Activated effector memory CD4-positive, alpha-beta T cell treated with Interleukin-2 at 50 U/mL for 16 hours (primary cell): Measurements from ENCODE around the gene SELENOK.

Source experiments
- DNase-seq: peaks from one replicate; pipeline ENCODE4 v3.0.0-alpha.2; 2020

SELENOK gene

DNA sequence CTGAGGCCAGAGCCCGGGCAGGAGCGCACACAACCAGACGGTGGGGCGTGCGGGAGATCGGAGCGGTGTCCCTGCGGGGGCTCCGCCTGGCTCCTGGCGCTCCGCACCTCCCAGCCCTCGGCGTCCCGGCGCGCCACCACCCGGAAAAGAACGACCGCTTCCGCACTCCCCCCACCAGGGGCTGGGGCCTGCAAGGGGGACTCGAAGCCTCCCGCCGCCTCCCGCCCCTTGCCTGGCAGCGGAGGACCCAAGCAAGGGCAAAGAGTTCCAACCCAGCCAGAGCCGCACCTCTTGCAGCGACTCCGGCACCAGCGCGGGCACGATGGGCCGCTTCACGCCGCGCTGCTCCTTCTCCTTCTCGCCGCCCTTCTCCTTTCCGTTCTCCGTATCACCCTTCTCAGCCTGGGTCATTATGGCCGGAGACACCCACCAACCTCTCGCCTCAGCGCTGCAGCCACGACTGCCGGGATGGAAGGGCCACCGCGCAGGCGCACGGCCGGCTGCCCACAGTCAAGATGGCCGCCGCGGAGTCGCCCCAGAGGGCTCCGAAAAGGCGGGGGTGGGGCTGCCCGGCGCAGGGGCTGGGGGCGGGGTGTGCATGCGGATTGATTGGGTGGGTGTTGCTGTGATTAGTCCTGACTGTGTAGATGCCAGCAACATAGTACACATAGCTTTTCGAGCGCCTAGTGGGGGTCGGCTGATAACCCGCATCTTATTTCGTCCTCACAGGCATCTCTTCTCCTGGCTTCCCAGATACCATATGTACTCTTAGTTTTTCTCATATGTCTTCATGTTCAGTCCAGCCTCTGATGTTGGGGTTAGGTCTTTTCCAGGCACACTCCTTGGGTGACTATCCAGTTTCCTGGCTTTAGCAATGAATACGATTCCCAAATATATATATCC lies 9.7 kb downstream of the SELENOK start, which contains the start of gene ACTR8:
Gene ACTR8, minus strand, starts transcription at position 462 of the 903 bp plus-strand sequence. Its CDS starts 51 bp downstream, at position 411.
- peak; percentile 77 for DNase-seq

DNA sequence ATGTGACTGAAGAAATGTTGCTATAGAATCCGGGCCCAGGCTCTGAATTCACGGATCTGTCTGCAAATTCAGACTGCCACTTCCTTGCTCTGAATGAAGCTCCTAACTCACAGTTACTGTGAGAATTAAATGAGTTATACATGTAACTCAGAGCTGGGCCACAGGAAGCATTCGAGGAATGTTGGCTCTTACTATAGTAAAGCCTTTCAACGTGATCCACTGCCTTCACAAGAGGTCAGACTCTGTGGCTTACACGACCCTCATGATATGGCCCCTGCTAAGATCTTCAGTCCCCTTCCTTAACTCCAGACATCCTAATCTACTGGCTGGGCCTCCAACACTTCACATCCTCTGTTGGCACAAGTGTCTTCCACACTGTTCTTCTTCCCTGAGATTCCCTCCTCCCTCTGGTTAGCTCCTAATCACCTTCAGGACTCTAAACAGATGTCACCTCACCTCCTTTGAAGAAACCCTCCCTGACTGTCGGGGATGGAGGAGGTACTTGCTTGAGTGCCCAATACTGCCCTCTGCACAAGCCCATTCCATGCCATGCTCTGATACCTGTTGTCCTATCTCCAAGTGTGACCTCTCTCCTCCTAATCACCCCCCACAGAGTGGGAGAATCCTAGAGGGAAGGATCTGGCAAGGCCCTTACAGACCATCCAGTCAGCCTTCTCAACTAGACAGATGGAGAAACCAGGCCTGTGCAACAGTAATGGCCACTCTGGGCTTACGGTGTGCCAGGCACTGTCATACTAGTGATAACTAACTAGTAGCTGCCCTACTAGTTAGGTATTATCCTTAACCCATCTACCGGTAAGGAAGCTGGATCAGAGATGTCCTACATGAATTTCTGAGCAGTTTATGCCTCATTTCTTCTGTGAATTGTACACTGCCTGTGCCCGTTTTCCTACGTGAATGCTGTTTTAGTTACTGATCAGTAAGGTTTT lies 11.0 kb downstream of the SELENOK start:
- no peak for DNase-seq

DNA sequence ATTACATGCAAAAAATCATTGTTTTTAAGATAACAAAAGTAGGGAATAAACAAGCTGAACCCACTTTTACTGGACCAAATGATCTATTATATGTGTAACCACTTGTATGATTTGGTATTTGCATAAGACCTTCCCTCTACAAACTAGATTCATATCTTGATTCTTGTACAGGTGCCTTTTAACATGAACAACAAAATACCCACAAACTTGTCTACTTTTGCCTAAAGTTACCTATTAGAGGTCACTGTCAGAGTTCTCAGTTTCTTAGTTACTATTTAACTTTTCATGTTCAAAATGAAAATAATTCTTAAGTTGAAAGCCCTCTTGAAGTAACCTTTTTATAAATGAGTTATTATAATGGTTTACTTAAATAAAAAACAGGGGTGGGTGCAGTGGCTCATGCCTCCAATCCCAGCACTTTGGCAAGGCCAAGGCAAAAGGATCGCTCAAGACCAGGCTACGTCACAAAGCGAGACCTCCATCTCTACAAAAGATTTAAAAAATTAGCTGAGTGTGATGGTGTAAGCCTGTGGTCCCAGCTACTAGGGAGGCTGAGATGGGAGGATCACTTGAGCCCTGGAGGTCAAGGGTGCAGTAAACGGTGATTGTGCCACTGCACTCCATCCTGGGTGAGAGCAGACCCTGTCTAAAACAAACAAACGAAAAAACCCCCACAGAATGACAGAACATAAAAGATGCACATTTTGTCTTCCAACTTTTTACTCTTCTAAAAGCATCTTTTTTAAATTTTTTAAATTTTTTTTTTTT lies 25.7 kb downstream of the SELENOK start:
- no peak for DNase-seq

DNA sequence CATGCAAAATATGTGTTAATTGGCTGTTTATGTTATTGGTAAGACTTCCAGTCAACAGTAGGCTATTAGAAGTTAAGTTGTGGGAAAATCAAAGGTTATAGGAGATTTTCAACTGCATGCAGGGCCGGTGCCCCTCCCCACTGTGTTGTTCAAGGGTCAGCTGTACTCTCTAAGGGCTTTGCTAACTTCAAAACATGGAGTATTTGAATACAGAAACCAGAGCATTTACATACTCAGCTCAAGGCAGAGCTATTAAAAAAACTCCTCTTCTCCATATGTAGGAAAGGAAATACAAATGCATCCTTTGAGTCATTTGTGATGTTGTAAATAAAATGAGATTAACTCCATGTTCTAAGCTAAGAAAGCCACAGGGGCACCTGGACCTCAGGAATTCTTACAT lies 28.5 kb downstream of the SELENOK start:
- DNase-seq: no peak

DNA sequence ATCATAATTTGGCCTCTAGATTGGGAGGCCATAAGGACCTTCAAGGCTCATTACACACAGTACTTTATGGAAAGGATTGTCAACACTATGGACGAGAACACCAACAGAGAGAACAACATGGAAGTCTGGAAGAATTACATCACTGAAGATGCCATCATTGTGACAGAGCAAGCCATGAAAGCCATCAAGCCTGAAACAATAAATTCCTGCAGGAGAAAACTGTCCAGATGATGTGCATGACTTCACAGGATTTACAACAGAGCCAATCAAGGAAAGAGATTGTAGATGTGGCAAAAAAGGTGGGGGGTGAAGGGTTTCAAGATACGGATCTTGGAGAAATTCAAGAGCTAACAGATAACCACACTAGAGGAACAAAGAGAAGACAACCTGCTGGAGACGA lies 29.4 kb downstream of the SELENOK start:
- DNase-seq: no peak

DNA sequence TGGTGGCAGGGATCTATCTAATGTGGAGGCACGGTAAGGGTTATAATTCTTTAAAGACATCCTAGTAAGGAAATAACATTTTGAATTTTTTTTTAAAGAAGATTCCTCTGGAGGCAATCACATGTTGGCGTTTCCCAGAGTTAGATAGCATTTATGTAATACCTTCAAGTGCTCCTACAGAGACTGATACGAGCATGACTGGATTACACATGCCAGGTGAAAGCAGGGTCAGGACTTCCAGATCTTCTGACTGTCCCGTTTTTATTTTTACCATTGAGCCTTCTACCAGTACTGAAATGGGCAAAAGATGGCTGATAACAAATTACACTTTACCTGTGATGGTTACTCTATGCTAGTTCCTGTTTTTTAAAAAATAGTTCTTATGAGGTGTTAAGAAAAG lies 31.5 kb downstream of the SELENOK start:
- DNase-seq: no peak

DNA sequence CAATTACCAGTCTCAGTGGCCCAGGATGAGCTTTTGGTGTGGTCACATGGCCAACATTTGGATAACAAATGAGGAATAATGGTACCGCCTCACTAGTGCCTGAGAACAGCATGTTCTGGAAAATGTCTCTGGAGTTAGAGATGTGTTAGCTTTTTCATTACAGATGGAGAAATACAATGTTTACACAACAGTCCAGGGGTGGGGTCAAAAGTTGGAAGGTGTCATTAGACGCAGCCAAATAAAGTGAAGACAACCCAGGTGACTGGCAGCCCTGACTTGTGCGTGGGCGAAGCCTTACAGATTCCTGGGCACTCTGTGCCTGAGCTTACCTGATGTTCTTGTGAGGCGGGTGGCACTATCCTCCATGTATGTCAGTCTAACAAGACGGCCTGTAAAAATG lies 32.5 kb downstream of the SELENOK start:
- DNase-seq: no peak

DNA sequence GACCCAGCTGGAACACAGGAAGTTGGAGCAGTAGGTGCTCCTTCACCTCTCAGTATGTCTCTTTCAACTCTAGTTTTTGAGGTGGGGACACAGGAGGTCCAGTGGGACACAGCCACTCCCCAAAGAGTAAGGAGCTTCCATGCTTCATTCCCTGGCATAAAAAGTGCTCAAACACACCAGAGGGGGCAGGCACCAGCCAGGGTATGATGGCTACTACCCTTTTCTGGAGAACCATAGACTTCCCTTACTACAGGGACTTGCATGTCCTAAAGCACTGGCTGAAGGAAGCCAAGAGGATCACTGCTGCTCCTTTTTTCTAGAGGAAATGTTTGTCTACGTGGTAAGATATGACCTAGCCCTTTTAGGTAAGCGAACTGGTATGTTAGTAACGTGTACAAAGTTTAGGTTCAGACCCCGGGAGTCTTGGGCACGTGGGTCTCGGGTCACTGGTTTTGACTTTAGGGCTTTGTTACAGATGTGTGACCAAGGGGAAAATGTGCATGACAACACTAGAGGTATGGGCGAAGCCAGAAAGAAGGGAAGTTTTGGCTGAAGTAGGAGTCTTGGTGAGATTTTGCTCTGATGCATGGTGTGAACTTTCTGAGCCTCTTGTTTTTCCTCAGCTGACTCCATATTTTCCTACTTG lies 33.4 kb downstream of the SELENOK start:
- DNase-seq: no peak

DNA sequence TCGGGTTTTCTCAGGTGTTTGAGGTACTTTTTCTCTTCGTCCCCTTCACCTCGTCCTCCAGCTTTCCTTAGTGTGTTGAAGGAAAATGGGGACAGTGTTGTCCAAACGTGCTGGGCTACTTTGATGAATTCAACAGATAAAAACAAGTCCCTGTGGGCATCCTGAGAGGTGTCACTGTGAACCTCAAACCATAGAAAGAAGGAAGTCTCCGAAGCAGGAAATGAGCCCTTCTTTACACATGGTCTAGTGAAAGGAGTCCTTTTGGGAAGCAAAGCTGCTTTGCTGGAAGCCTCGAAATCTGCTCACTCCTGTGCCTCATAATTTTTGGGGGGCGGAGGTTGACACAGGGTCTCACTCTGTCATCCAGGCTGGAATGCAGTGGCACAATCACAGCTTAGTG lies 34.7 kb downstream of the SELENOK start:
- DNase-seq: no peak

DNA sequence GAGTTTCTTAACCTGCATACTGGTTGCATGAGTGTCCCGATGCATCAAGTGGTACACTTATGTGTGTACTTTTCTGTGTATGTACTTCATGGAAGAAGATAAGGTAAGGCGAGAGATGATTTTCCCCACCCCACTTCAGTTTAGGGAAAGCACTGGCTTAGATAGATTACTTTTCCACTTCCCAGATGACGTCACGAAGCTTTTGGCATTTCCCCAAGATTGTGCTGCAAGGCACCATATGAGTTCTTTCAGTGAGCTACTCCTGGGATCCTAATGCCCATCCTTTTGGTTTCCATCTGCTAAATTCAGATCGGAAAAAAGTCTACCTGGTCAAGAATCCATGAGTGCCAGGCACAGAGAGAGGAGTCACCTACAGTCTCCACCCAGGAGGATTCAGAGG lies 40.8 kb downstream of the SELENOK start:
- DNase-seq: no peak

DNA sequence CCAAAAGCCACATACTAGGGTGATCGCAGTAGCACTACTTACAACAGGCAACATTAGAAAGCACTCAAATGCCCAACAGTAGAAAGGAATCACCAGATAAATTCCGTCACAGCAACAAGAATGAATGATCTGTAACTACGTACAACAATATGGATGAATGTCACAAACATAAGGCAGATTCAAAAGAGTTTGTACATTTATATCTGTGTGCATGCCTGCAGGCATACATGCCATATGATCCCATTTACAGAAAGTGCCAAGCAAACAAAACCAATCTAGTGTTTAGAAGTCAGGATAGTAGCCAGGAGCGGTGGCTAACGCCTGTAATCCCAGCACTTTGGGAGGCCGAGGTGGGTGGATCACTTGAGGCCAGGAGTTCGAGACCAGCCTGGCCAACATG lies 41.7 kb downstream of the SELENOK start:
- DNase-seq: no peak

DNA sequence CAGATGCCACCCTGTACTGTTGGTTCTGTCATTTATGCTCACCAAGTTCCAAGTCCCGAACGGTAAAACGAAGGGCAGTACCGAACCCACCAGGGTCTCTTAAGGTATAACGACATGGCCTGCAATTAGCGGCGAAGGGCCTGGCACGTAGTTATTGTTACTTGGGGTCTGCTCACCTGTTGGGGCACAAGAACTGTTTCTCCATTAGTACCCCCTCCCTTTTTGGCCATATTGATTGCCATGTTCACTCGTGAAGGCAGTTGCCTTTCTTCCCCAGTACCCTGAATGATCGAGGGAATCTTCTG lies 44.9 kb downstream of the SELENOK start:
- DNase-seq: no peak

DNA sequence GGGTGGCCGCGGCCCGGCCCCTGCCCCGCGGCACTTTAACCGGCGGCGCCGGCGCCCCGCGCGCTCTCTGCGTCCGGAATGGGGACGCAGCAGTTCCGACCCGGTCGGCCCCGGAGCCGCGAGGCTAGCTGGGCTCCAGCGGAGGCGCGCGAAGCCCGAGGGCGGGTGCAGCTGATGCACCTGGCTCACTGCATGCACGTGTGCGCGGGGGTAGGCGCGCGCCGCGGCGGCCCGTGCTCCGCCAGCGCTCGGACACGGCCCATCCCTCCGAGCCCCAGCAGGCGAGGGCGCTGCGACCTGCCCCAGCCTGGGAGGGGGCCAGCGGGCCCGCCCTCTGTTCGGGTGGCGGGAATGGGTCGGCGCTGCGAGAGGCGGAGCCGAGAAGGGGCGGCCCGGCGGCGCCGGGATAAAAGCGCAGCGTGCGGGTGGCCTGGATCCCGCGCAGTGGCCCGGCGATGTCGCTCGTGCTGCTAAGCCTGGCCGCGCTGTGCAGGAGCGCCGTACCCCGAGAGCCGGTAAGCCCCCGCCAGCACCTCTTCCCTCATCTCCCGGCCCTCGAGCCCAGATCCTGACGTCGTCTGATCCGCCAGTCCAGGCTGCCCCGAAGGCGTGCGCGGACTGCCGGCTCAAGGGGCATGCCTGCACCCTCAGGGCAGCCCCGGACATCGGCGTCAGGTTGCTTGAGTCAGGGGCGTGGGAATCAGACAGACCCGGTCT lies 45.4 kb downstream of the SELENOK start, which contains the start of the genes CHDH and IL17RB:
Gene CHDH, minus strand, starts transcription at position 286 of the 717 bp plus-strand sequence. CDS start 22,411 bp downstream, outside the sequence.
Gene IL17RB, plus strand, starts transcription at position 435 of the 717 bp plus-strand sequence. Its CDS starts 21 bp downstream, at position 456.
- DNase-seq: no peak

DNA sequence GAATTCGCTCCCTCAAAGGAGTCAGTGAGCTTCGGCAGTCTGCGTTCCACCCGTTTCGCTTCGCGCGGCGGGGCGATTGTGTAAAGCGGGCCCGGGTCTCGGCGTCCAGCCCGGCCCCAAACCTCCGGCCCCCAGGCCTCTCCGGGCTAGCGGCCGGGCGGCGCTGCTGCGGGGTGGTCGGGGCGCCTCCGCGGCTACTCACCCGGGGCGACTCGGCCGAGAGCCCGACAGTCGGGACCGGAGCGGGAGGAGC lies 45.9 kb downstream of the SELENOK start:
- DNase-seq: no peak

DNA sequence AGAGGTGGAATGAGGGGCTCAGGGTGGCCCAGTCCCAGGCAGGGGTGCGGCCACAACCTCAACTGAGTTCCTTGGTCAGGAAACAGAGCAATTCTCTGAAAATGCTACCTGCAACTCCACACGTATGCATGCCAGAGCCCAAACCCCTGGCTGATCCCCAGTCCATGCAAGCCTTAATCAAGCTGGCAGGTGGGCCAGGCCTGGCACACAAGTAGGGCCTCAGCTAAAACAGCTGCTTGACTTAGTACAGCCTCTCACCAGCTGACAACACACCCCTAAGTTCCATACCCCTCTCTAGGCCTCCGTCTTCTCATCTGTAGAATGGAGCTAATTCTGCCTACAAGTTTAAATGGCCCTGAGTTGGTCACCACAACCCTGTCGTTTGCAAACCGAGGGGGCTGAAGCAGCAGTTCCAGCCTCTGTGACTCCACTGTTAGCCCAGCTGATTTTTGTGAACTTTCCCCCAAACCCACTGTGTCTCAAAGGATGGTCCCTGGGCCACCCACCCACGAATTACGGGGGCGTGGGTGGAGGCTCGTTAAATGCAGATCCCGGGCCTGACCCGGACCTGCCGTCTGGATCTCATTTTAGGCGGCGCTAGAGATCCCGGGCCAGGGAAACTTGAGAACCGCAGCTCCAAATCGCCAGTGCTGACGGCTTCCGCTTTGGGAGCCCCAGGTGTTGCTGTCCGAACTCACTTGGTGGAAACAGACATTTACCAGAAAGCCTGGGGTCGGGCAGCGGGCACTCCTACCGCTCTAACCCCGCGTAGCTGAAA lies 46.4 kb downstream of the SELENOK start:
- DNase-seq: no peak

DNA sequence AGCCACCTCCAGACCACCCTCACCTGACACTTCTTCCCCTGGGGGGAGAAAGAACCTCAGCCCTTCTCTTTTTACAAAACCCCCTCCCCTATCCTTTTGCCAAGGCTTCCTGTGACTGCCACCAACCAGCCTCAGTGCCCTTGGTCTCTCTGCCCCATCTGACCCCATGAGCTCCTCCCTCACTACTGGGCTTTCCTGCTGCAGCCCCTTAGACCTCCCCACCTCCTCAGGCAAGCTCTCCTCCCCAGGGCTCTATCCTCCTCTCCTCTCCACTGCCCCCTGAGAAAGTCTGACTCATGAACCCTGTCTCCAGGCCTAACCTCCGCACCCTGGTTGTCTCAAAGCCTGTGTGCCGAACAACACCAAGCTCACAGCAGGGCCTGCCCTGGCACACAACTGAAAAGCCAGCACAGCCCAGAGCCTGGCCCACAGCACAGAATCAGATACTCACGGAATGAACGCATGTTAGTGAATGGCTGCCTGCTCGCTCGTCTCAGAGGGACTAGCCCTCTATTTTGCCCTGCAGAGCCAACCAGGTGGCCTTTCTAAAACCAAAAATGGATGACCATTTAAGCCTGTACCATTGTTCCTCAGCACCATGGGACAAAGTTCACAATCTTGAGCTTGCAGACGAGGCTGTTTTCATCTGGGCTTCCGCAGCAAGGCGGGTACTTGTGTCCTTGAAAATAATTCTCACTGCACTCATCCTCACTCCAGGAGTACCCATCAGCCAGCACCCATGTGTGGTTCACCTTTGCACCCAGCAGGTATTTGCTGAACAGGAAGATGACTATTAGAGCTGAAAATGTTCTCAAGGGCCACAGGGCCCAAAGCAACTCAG lies 47.2 kb downstream of the SELENOK start:
- no peak for DNase-seq

DNA sequence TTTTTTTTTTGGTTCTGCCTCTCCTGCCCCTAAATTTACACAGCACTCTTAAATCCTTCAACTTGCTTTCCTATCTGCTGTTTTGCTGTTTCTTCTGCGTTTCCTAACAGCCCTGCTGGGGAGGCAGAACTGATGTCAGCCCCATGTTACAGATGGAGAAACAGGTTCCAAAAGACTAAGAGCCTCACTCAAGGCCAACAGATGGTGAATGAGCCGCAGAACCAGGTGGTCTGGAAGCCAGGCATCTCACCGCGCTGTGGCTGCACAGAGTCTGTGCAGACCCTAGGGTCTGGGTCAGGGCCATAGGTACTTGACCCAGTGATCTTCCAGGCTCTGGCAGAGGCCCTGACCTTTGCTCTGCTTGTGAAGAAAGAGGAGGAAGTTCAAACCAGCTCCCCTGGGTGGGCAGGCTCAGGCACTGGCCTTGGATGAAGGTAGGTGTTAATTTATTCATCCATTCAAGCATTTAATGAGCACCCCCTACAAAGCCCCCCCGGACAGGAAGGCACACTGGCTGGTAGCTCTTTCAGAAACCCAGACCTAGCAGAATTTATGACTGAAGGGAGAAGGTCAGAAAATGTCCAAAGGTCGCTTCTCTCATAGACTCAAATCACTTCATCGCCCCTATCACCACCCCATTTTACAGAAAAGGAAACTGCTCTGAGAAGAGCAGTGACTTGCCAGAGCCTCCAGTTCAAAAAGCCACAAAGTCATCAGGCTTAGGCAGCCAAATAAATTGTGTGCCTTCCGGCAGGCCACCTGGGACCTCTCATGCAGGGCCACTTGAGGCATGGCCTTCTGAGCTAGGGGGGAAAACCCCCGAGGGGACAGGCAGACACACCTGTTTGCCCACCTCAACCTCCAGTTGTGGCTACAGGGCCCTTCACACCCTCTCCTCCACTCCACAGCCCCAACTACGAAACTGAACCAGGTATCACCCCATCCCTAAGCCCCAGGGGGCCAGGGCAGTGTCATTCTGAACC lies 48.2 kb downstream of the SELENOK start:
- DNase-seq: no peak

DNA sequence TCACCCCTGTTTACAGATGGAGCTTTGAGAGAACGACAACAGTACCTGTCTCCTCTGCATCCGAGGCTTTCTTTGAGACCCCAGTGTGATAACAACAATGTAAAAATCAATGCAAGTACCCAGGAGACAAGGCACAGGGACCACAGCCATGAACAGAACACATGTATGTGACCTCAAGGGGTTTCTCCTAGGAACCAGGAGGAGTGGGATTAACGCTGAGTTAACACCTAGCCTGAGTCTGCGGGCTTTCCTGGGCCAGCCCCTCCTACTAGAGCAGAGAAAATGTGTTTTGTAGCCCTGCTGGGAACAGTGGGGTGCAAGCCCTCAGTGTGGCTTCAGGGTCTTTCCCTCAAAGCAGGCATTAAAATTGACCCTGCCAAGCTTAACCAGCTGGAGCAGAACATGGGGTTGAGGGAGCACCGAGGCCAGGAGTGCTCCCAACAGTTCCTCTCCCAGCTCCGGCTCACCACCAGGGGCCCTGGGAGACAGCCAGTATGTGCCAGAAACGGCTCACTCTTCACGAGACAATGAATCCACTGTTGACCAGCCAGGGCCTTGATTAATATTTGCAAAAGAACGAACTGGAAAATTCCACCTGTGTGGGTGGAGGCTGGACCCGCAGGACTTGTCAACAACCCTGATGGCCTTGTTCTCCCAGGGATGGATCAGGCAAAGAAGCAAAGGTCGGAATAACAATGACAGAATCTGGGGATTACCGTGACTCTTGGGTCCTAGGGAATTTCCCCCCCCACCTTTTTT lies 49.0 kb downstream of the SELENOK start:
- DNase-seq: no peak
